GM21526 (cell line): Measurements from ENCODE around the gene ZKSCAN4.

Experiments used
- ATAC-seq: cut with Tn5 transposase; IDR thresholded peaks from one replicate; pipeline ENCODE4 v1.9.1; 2021; ENCODE audit warnings: moderate library complexity; ENCODE audit not compliant: unreplicated experiment, low FRiP score

The ZKSCAN4 gene

GRCh38 chr6:28211840-28212509, 40.1 kb downstream of the ZKSCAN4 start:
- no peak for ATAC-seq

- no peak for ATAC-seq
Measured at GRCh38 chr6:28209753-28210535, 42.1 kb downstream of the ZKSCAN4 start.

GRCh38 chr6:28208111-28208659, 43.9 kb downstream of the ZKSCAN4 start:
- ATAC-seq: no peak

GRCh38 chr6:28207510-28208110, 44.5 kb downstream of the ZKSCAN4 start:
- no peak for ATAC-seq

GRCh38 chr6:28206928-28207509, 45.0 kb downstream of the ZKSCAN4 start:
- no peak for ATAC-seq

- ATAC-seq: no peak
Measured at GRCh38 chr6:28206527-28206926, 45.5 kb downstream of the ZKSCAN4 start.

GRCh38 chr6:28205879-28206278, 46.2 kb downstream of the ZKSCAN4 start:
- no peak for ATAC-seq

GRCh38 chr6:28203201-28203600, 48.9 kb downstream of the ZKSCAN4 start:
- ATAC-seq: no peak

GRCh38 chr6:28200020-28200419, 52.0 kb downstream of the ZKSCAN4 start:
- ATAC-seq: no peak
